Kidney capillary endothelial cell (primary cell): ENCODE data around the gene CDH23.

Experiments
- DNase-seq: peaks from one replicate; pipeline ENCODE4 v3.0.0-alpha.2; 2018; ENCODE audit warnings: low spot score

Gene CDH23

DNA sequence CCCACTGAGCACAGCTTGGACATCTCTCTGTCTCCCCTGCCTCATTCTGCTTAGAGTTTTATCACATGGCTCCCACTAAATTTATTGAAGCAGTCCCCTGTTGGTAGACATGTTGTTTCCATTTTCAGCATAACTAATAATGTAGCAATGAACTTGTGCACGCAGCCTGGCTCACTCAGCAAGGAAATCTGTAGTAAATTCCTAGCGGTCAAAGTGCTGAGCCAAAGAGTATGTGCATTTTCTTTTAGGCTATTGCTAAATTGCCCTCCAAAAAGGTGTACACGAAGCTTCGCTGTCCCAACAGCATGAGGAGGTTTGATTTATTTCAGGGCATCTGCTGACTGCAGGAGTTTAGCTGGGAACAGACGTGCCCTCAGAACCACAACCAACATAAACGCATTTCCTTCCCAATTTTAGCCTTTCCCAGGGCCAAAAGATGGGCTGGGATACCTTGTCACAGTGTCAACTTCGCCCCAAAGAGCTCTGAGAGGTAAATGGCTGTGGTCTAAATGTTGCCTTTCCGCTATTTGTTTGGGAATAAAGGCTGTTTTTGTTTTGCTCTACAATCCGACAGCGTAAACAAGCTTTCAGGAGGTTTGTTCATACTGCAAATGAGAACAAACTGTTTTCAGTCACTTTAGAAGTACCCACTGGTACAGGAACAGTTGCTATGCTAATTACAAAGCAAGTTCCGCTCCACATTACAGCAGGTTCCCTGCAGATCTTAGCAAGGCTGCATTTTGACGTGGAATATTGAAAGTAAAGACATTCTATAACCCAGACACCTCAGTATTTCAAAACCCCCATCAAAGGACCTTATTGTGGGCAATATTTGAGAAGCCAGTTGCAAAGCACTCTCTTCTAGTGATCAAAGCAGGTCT lies 359.8 kb downstream of the CDH23 start:
- no peak for DNase-seq

DNA sequence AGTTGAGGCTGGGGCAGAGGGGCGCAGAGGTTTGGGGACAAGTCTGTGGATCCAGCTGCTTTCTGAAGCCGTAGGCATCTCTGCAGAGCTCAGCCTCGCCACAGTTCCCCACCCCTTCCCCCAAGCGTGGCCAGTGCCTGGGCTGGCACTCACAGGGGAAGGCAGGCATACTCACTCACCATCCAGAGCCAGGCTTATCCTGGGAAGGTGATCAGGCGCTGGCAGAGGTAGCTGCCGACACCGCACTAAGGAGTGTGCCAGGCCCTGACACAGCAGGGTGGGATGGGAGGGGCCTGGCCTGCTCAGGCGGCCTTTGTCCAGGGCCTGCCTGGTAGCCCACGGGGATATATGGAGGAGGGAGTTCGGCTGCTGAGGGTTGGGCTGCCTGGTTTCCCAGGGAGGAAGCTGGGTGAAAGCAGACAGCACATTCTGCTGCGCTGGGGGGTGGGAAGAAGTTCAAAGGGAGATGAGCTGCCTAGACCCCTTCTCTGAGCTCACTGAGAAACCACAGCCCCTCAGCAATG lies 360.7 kb downstream of the CDH23 start:
- no peak for DNase-seq

DNA sequence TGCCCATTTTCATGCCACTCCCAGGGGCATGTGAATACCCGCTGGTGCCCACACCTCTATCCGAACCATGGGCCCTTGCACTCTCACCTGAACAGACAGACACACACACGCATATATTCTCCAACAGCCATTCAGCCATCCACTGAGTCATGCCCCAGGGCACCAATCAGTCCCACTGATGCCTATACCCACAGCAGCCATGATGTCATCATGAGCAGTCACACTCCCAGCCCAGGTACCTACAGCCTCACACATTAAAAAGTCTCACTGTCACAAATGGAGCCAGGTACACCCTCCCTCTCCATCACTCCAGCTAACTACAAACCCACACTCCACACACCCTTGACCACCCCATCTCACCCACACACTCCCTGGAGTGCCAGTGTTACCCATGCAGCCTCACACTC lies 364.4 kb downstream of the CDH23 start:
- DNase-seq, result no peak

DNA sequence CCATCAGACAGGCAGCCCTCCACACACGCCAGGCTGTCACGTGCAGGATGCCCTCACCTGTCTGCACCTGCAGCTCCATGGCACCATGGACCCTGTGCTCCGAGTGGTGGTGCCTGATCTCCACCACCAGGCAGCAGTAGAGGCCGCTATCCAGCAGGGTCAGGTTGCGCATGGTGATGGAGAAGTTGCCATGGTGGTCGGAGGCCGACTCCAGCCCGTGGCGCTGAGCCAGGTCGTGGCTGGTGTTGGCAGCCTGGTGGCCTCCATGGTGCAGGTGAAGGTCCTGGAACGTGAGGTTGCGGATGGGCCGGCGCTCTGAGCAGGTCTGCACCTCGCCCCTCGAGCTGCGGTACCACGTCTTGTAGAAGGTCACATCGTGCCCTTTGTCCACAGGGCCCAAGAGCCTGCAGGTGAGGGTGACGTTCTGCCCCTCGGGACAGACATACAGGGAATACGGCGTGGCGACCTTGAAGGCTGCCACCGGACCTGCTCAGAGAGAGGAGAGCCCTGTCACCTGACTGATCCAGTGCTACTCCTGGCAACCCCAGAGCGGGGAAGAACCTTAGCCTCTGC lies 364.9 kb downstream of the CDH23 start:
- DNase-seq, result no peak

DNA sequence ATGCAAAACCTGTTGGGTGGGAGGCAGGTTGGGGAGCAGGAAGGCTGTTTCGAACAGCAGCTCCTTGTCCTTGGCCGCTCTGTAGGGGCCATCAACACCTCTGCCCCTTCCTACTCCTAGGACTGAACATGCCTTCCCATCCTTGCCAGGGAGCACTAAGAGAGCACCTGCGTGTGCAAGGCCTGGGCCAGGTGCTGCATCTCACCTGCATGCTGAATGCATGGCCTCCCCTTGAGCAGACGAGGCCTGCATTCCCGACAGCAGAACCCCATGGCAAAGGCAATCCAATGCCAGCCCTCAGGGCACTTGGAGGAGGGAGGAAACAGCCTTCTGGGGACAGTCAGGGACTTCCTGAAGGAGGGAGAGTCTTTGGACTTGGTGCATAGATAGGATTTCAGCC lies 365.6 kb downstream of the CDH23 start:
- DNase-seq, result no peak

DNA sequence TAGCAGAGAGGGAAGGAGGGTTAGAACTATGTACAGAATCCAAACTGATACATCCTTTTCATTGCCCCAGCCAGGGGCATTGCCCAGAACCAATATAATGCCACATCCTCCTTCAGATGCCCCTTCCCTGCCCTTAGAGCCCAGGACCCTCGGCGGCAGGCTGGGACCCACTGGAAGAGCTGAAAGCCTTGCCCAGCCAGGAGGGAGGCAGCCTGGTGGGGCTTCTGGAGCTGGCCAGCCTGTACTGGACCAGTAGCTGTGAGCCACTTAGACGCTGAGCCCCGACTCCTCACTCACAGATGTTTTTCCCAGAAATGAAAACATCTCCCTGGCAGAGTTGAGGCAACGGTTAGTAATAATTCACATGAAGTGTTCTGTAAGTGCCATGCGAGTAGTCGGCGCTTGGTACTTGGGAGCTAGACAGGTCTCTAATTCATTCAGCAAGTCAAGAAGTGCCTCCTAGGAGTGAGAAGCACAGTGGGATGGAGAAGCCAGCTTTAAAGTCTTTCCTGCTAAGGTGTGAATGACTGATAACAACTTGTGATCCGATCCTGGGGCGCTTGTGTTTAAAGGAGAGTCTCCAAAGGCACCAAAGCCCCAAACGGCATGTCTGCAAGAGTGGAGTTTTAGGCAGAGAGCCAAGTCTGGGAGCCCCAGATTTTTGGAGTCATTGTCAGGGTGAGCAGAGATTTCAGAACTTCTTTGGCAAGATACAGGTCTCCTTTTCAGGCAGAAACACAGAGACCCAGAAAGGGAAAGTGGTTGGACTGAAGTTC lies 366.8 kb downstream of the CDH23 start:
- no peak for DNase-seq

DNA sequence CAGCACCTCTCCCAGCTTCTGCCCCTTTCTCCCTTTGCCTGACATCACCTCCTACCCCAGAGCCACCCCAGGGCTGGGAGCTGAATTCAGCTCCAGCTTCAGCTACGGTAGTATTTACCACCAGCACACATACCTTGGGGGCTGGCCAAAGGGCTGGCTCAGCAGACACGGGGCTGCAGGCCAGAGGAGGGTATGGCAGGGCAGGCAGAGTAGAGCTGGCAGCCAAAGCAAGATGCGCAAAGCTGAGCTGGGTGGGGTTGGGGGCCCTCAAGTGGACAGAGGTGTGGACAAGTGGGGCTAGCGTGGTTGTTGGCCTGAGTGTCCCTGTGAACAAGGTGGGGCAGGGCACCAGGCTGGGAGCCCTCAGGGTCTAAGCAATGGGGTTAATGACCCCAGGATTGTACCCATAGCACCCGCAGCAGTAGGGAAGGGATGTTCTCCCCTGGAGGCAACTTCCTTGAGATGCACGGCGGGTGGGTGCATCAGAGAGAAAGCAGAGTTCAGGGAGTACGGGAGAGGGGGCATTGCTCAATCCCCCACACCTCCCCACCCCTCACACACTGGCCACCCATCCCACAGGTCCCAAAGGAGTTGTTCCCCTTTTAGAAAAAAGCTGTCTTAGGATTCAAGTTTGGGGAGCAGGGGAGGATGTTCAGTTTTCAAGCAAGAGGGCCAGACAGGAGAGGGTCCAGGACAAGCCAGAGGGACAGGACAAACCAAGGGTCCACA lies 368.6 kb downstream of the CDH23 start:
- no peak for DNase-seq

DNA sequence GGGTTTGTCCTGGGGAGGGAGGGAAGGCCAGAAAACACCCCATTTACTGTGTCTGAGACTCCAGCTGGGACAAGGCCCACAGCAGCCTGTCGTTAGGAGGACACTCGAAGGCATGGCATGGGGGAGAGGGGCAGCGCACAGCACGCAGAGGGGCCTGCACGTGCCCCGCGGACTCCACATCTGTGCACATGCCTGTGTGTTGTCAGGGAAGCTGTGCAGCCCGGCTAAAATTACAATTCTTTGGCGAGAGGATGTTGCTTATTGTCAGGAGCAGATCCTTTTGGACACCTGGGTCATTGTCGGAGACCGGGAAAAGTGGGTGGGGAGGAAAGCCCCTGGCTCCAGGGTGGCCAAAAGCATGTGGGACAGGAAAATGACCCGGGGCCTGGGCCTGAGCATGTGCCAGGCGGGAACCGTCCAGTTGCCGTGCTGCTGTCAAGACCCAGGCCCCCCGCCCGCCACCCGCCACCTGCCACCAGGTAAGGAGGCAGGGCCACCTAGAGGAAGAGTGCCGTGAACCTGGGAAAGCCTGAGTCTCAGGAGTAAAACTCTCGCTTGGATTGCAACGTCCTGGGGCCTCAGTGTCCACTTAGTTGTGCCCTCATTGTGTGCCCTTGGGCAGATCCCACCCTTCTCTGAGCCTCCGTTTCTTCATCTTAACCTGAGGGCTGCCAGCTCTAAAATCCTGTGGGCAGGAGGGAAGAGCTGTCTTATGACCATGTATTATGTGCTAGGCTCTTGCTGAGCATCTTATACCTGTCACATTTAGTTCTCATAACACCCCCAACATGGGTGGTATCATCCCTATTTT lies 369.4 kb downstream of the CDH23 start:
- no peak for DNase-seq

DNA sequence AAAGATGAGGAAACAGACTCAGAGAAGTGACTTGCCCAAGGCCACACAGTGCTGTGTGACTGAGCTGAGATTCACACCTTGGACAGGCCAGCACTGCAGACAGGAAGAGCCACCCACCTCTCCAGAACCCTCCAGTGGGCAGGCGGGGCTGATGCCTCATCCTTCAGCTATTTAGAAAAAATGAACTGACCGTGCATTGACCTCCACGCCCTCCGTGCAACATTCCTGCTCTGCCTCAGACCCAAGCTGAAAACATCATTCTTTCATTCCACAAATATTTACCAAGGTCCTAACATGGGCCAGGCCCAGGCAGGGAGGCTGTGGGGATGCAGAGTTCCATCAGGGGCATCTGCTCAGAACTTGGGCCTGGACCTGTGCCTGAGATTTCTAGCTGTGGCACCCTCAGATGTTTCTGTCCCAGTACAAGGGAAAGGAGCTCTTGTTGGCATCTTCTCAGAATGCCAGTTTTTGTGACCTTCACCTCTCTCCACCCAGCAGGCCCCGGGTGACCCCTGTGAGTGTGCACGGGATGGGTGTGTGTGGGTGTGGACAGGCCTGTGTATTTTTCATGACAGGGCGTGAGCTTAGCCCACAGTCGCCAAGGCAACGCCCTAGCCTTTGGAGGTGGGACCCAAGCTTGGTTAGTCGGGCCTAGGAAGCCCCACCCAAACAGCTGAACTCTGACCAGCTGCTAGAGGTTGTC lies 370.1 kb downstream of the CDH23 start:
- peak; percentile 85 for DNase-seq

DNA sequence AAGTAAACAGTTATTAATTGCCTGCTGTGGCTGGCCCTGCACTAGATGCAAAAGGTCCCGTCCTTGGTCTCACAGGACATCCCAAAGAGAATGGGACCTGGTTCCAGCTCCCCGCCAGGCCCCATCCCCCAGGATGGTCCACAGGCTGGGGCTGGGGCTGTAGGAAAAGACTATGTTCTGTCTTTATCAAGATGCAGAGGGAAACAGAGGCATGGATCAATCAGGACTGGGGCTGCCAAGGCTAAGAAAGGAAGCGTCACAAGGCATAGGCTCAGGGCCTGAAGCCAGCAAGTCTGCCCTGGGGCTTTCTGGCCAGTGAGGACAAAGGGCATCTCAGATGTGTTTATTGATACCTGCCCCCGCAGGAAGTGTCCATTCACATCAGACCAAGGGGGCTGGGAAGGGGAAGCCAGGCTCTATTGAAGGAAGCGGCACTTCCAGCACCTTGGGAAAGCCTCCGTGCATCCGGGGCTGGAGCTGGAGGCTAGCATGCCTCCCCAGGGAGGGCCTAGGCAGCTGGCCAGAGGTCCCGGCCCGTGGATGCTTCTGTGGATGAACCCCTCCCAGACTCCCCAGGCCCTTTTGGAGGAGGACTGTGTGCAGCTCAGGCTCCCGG lies 370.8 kb downstream of the CDH23 start:
- peak; percentile 60 for DNase-seq

DNA sequence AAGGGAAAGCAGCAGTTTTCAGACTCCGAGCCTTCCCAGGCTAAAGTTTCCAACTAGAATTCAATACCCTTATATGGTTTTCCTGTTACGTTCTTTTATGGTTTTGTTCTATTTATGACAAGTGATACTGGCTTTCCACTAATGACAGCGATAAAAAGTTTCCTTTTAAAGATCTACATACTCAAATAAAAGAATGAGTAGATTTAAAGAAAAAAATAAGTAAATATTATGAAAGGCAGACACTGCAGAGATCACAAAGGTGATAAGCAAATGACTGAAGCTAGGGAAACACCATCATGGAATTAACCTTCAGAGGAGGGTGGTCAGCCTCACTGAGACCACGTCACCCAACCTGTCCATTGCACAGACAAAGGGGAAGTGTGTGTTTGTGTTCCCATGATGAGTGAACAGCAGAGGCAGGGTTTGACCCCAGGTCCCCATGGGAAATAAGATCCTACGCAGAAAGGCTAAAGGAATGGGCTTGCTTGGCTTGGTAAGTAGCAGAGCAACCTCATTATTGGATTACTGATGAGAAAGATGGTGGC lies 372.6 kb downstream of the CDH23 start:
- peak; percentile 70 for DNase-seq

DNA sequence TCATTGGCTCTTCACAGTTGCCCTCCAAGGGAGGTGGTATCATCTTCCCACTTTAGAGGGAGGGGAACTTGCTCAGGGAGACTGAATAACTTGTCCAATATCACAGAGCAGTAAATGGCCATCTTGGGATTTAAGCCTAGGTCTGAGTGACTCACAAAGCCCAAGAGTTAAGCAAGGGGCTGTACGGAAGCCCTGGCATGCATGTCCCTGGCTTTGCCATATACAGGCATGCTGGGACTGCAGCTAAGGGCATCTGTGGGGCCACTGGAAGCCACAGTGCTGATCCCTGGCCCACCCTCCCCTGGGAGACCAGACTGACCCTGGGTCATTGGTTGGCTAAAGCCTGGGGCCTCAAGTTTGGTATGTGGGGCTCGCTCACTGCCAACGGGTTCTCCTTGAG lies 373.5 kb downstream of the CDH23 start:
- no peak for DNase-seq

DNA sequence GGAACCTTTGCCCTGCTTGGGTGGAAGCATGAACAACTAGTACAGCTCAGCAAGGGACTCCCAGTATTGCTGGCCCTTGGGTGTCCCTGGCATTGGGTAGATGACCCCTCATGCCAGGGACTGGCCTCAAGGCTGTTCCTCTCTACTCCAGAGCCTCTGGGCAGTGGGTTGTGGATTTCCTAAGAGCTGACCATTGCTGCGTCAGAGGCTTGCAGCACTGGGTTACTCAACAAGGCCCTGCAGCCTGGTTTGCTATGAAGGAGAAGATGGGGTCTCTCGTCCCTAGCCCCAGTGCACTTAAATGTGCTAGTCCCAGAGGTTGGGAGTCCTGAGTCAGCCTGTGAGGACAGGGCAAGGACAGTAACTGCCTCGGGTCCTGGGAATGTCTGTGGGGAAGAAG lies 374.1 kb downstream of the CDH23 start:
- no peak for DNase-seq

DNA sequence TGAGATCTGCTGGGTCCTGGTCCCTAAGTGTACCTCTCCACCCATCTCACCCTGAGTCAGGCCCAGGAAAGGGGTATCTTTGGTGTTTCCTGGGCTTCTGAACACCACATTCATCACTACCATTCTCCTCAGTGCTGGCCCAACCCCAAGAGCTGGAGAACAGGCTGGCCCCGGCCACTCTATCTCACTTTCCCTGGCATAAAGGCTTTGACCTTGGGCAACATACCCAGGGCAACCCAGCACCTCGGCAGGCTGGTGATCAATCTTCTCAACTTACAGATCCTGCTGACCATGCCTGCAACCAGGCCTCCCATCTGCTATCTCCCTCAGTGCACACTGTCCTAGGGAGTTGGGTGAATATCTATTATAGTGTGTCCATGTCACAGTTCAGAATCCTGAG lies 374.5 kb downstream of the CDH23 start:
- DNase-seq, result no peak

DNA sequence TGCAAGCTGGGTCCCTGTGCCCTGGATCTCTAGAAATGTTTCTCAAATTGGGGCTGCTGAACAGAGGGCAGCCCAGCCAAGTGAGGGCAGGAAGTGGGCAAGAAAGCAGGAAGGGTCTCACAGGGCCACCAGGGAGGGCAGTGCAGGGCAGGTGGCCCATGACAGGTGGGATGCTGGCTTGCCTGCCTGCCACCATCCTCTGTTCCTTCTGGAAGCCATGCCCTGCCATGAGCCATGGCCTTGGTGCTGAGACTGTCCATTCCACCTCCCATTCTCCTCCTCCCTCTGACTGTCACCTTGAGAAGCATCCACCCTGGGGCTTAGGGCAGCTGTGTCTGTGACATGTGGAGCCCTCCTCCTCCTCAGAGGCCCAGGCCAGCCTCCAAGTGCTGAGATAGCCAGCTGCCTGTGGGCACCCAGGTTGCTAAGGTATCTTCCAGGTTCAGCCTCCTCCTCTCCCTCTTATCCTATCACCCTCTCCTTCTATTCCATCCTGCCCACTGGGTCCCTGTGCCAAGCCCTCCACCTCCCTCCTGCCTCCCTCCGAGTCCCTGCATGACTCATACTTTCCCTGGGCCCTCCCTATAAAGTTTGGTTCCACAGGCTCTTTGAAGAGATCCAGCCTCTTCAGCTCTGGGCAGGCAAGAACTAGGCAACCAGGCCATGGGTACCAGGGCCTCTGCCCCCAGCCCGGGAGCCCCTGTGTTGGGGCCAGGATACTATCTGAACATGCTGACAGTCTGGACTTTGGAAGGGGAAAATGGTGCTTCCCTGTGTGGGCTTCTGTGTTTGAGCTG lies 375.3 kb downstream of the CDH23 start:
- no peak for DNase-seq

DNA sequence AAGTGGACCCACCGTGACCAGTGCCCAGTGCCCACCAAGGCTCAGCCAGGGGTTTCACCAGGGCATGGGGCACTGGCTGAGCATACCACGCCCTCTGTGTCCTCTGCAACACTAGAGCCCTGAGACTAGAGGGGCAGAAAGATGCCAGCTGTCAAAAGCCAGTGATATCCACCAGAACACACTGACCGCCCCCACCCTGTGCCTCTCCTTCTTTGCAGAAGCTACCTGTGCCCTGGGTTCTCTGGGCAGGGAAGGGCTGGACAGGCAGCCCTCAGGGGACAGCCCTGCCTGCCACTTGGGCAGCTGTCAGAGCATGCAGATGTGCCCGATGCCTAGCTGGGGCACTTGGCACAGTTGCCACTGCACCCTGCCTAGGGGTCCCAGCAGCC lies 376.1 kb downstream of the CDH23 start:
- DNase-seq, result no peak

DNA sequence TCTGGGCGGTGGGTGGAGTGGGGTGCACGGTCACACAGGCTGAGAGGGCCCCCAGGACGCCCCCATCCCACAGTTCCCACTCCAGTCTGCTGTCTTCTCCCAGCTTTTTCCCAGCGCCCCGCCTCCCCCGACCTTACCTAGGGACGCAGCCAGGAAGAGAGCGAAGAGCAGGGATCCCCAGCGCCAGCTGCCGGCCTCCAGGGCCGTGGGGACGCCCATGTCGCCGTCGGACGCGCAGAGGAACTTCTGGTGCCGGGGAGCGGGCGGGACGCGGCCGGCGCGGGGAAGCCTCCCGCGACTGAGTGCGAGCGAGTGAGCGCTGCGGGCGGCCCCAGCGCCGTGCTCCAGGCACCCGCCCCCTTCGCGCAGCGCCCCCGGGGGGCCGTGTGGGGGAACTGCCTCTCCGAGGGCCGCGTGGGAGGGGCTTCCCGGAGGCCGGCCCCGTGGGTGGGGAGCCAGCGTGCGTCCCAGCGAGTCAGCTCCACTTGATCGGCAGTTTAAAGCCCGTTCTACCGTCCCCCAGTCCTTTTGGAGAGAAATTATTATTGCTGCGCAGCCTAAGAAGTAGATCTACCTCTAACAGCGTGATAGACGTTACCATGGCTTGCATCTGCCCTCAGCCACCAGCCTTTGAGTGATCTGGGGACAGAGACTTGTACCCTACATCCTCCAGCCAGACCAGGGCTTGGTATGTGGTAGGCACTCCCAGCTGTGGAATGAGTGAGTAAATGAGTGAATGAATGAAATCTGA lies 376.7 kb downstream of the CDH23 start, which contains the start of gene VSIR:
Gene VSIR, minus strand, starts transcription at position 300 of the 751 bp plus-strand sequence. Its CDS starts 81 bp downstream, at position 219.
- peak; percentile 75 for DNase-seq
